NCI-H2081 (cell line): ENCODE data around the gene PTPRK.
A peak's percentile ranks its signal among the peaks of the same experiment; 100 is the strongest.
"Not testable (repeated sequence)": the region's sequence is repeated elsewhere in the genome, so short reads cannot be mapped to it uniquely, and the experiment has no call there.

Experiments used
- DNase-seq, 2 experiments: peaks; one replicate each; lab custom pipeline; 2025; lab: John Stamatoyannopoulos, UW

The PTPRK gene

DNA sequence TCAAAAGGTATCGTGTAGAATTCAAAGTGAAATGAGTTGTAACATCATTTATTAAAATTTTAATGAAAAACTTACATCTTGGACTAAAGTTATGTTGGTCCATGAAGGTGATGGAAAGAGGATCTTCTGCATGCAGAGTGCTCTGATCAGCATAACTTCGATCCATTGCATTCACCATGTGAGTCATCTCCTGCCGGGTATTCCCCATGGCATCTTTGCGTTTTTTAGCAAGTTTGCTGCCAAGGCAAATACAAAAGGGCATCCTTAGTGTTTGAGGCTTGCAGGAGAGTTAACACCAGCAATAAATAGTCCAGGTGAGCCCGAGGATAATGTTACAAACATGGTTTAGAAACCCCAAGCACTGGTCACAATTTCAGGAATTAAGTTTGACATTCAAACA lies 515.4 kb downstream of the PTPRK start:
- peak in 1 of 2 experiments; percentile 18 for DNase-seq

DNA sequence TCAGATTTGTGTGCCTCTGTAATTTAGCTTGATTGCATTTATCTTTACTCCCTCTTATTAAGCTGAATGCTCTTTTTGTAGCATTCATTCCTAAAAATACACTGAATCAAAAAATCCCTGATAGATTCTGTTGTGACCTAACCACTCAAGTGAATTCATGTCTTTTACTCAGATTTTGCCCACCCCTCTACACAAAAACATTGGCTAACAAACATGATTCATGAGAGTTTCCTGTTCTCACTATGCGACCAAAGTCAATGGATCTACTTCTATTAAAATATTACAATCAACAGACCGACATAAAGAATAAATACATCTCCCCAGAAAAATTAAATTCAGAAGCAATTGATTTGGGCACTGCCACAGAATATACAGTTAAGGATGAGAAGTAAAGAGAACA lies 520.0 kb downstream of the PTPRK start:
- no peak for DNase-seq

- no peak for DNase-seq
These were observed 521.4 kb downstream of the PTPRK start for GRCh38 chr6:127998985-127999384.

- DNase-seq: no peak
These were observed 522.8 kb downstream of the PTPRK start for GRCh38 chr6:127997496-127998164.

- DNase-seq: no peak
These were observed 523.5 kb downstream of the PTPRK start for GRCh38 chr6:127996925-127997324.

GRCh38 chr6:127992144-127992543 lies 528.3 kb downstream of the PTPRK start:
- DNase-seq: no peak

DNA sequence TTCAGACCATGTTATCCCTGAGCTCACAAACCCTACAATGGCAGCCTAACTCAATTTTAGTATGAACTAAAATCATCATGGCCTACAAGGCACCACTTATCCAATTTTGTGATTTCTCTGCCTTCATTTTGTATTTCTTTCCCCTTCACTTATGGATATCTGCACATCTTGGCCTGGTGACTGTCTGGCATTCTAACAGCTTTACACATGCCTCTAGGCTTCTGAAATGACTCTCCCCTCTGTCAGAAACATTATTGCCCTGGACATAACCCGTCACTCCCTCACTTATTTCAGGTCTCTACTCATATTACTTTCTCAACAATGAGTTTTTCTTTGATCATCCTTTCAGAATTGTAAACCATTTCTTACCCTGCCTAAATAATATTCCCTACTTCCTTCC lies 530.3 kb downstream of the PTPRK start:
- DNase-seq: no peak

GRCh38 chr6:127980996-127981395 lies 539.4 kb downstream of the PTPRK start:
- DNase-seq: no peak

DNA sequence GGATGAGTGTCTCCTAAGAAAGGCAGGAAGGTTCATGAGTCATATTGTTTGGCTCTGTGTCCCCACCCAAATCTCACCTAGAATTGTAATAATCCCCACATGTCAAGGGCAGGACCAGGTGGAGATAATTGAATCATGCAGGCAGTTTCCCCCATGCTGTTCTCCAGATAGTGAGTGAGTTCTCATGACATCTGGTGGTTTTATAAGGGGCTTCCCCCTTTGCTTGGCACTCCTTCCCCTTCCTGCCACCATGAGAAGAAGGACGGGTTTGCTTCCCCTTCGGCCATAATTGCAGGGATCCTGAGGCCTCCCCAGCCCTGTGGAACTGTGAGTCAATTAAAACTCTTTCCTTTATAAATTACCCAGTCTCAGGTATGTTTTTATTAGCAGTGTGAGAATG lies 542.2 kb downstream of the PTPRK start:
- DNase-seq: not testable (repeated sequence)

GRCh38 chr6:127976796-127977195 lies 543.6 kb downstream of the PTPRK start:
- no peak for DNase-seq

GRCh38 chr6:127976111-127976510 lies 544.3 kb downstream of the PTPRK start:
- no peak for DNase-seq

- no peak for DNase-seq
These were observed 547.6 kb downstream of the PTPRK start for GRCh38 chr6:127972815-127973214.

DNA sequence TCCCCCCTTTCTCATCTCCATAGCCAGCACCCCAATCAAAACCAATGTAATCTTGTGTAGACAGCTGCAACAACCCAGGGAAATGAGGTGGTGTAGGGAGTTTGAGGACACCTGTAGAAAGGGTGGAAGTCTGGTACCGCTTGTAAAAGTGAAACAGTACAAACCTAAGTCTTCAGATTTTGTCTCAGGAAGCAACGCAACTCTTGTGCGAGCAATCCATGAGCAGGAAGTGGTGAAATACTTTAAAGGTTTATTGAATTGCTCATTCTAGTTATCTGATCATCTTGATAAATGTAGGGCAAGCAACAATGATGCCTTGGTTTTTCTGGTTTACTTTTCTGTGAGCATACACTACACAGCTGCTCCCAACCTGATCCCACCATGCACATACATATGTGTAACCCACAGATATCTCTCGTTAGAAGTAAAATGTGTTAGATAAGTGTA lies 548.4 kb downstream of the PTPRK start:
- no peak for DNase-seq

DNA sequence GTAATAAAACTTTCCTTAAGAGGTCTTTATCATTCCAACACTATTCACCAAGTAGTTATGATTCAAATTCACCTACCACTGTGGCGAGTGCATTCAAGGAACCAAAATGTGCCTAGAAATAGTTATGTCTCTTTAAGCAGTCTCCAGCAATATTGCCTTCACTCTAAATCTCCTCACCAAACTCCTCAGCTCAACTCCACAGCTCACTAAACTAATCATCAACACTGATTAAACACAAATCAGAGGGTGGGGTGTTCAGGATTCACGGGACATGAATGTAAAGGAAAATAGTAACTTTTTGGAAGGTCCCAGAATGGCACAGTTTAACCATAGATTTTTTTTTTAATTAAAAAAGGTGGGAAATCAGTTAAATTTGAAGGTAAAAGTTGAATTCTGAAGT lies 549.0 kb downstream of the PTPRK start:
- no peak for DNase-seq

GRCh38 chr6:127969701-127970100 lies 550.7 kb downstream of the PTPRK start:
- DNase-seq: no peak

DNA sequence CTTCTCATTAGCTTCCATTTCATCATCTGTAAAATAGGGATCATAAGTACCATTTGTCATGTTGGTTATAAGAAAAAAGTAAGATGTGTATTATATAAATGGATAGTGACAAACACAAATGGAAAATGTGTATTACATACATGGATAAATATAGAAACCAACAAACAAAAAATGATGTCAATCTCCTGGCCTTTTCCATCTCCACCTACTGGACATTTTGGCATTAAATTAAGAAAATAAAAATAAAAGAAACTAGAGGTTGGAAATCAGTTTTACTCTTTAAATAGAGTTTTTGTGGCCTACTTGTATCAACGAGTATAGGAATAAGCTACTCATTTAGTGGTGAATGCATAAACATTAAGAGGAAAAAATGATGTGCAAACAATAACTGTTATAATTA lies 552.0 kb downstream of the PTPRK start:
- DNase-seq: no peak

GRCh38 chr6:127967708-127968107 lies 552.7 kb downstream of the PTPRK start:
- no peak for DNase-seq

DNA sequence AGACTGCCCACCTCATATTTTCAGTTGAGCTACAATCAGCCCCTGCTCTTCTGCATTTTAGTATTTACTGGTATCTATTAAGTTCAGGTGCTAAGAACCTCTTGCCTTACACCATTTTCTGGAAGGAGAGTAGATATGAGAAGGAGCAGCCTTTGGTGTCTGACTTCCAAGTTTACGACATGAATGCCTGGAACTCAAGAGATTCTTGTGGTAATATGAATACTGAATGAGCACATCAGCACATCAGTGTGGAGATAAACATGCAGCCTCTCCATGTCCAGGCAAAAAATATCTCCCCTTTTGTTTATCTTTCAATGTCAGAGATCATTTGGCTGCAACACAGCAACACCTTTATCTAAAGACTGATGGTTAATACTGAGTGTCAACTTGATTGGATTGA lies 553.8 kb downstream of the PTPRK start:
- DNase-seq: no peak

GRCh38 chr6:127963495-127963894 lies 556.9 kb downstream of the PTPRK start:
- no peak for DNase-seq

DNA sequence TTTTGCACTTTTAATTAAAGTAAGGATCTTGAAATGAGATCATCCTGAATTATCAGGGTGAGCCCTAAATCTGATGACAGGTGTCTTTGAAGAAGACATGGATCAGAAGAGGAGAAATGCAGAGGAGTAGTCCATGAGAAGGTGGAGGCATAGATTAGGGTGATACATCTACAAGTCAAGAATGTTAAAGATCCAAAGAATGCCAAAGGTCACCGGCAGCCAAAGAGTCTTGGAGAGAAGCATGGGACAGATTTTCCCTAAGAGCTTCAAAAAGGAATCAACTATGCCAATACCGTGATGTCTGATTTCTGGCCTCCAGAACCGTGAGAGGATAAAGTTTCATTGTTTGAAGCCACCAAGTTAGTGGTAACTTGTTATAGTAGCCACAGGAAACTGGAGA lies 560.5 kb downstream of the PTPRK start:
- DNase-seq: no peak

GRCh38 chr6:127956956-127957355 lies 563.4 kb downstream of the PTPRK start:
- no peak for DNase-seq

DNA sequence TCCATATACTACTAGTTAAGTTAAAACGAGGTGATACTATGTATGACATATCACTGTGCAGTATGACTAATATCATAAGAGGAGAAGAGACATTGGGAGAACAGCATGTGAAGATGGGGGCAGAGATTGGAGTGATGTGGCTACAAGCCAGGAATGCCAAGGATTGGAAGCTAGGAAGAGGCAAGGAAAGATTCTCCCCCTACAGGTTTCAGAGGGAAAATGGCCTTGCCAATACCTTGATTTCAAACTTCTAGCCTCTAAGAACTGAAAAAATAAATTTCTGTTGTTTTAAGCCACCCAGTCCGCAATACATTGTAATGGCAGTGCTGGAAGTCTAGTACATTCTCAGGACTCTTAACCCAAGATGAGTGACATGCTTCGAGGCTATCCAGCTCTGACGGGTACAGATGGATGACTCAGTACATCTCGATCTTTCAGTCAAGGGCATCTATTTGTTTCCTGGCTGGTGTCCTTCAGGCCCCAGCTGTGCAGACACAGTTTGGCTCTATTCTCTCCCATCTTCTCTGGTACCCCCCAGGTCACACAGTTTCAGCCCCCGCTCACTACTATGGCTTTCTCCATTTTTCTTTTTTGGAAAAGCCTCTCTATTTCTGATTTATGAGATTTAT lies 564.0 kb downstream of the PTPRK start:
- DNase-seq: no peak

DNA sequence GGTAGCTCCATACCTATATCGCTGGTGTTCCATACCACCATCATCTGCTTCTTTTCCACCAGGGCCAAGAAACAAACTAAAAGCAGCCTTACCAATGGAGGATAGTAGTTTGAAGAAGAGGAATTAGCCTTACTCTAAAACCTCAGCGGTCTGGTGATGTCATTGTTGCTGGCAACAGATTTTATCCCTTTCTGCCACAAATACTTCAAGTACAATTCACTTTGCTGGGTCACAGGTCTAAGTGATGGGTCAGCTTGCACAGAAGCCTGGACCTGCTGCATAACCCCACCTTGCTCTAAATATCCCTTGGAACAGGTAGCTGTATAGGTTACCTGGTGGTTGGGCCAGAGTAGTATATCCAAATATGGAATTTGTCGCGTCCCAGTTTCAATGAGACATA lies 566.3 kb downstream of the PTPRK start:
- DNase-seq: no peak

DNA sequence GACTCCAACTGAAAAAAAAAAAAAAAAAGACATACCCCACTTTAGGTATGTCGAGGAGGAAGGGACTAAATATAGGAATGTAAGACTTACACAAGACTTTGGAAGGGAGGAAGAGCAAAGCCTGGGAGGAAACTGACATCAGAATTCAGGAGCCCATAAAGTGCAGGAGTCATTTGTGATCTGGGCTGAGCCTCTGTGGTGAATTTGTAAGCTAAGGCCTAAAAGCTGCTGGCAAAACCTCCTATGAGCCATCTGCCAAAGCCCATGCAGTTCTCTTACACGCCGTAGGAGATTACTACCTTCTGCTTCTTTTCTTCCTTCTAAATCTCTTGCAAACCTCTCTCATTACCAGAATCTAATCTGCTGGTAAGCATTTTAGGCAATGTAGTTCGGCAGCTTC lies 567.6 kb downstream of the PTPRK start:
- no peak for DNase-seq
